HG02938 (cell line): ENCODE results near the gene MAPK13.
"Not testable (repeated sequence)": the region's sequence is repeated elsewhere in the genome, so short reads cannot be mapped to it uniquely, and the experiment has no call there.

Source experiments
- ATAC-seq: cut with Tn5 transposase; IDR thresholded peaks from one replicate; pipeline ENCODE4 v1.9.1; 2021; ENCODE audit warnings: mild to moderate bottlenecking, moderate library complexity; ENCODE audit not compliant: unreplicated experiment

MAPK13 gene

GRCh38 chr6:36114798-36115408 lies 15.4 kb upstream of the MAPK13 start:
- ATAC-seq = no peak

- ATAC-seq = no peak
Observed at GRCh38 chr6:36115412-36115811, 14.9 kb upstream of the MAPK13 start.

GRCh38 chr6:36116066-36116864 lies 14.0 kb upstream of the MAPK13 start:
- ATAC-seq = no peak

GRCh38 chr6:36116943-36117342 lies 13.4 kb upstream of the MAPK13 start:
- ATAC-seq = no peak

- no peak for ATAC-seq
Observed at GRCh38 chr6:36117658-36118549, 12.4 kb upstream of the MAPK13 start.

- ATAC-seq = no peak
Observed at GRCh38 chr6:36118550-36119107, 11.7 kb upstream of the MAPK13 start.

GRCh38 chr6:36119209-36119608 lies 11.1 kb upstream of the MAPK13 start:
- ATAC-seq = no peak

GRCh38 chr6:36120018-36120417 lies 10.3 kb upstream of the MAPK13 start:
- ATAC-seq = no peak

GRCh38 chr6:36120539-36120938 lies 9.8 kb upstream of the MAPK13 start:
- no peak for ATAC-seq

- ATAC-seq = no peak
Observed at GRCh38 chr6:36120979-36121786, 9.1 kb upstream of the MAPK13 start.

GRCh38 chr6:36121787-36122494 lies 8.4 kb upstream of the MAPK13 start:
- ATAC-seq = no peak

GRCh38 chr6:36122495-36123269 lies 7.6 kb upstream of the MAPK13 start:
- no peak for ATAC-seq

- peak; percentile 66 for ATAC-seq
Observed at GRCh38 chr6:36123270-36124139, 6.8 kb upstream of the MAPK13 start.

- not testable (repeated sequence) for ATAC-seq
Observed at GRCh38 chr6:36124346-36124745, 6.0 kb upstream of the MAPK13 start.

- ATAC-seq = no peak
Observed at GRCh38 chr6:36124881-36125280, 5.4 kb upstream of the MAPK13 start.

- ATAC-seq = no peak
Observed at GRCh38 chr6:36125575-36125974, 4.7 kb upstream of the MAPK13 start.

GRCh38 chr6:36126121-36126520 lies 4.2 kb upstream of the MAPK13 start:
- ATAC-seq = no peak
